PC-9 (cell line): ENCODE results near the gene MAP3K5. TPM values are rescaled to one million over a fixed set of nuclear protein-coding genes. Genes with fewer than 3 reads are reported as not detected.

Experiments used
- BruUV-seq: library from RNA; stranded (reverse); fragments of 400-500 nt; replicated peaks from 2 replicates; lab custom pipeline; 2021; lab: Mats Ljungman, UMichigan
- CTCF ChIA-PET: fragments of 300-600 bp; sonication (Branson Sonifier 250); formaldehyde crosslinking; loops from one replicate; lab custom pipeline; 2022; ENCODE audit warnings: antibody characterized with exemption; lab: Charles Lee
- POLR2A ChIA-PET: fragments of 300-600 bp; sonication (Branson Sonifier 250); formaldehyde crosslinking; loops from one replicate; lab custom pipeline; 2022; ENCODE audit warnings: antibody characterized with exemption; ENCODE audit not compliant: unreplicated experiment; lab: Charles Lee
- DNase-seq, 2 experiments: peaks; one replicate each; pipeline versions ENCODE4 v3.0.0 to v3.0.0-alpha.2; 2015 to 2022; ENCODE audit warnings: mixed read lengths in 1 of 2
- H2AFZ ChIP-seq: fragments of 200-600 bp; sonication (generic); 2 replicates; pipeline ENCODE4 v1.8.1; 2017; ENCODE audit warnings: antibody characterized with exemption
- H3F3A ChIP-seq: fragments of 200-600 bp; sonication (generic); 2 replicates; pipeline ENCODE4 v1.8.1; 2017; ENCODE audit warnings: antibody characterized with exemption, mild to moderate bottlenecking, low read depth; ENCODE audit not compliant: insufficient read depth
- H3K27ac ChIP-seq: fragments of 200-600 bp; sonication (generic); 2 replicates; pipeline ENCODE4 v1.6.1; 2016; ENCODE audit warnings: mixed run types
- H3K27me3 ChIP-seq: fragments of 200-600 bp; sonication (generic); 2 replicates; pipeline ENCODE4 v1.6.1; 2016; ENCODE audit warnings: low read depth, mixed run types; ENCODE audit not compliant: insufficient read depth
- H3K36me3 ChIP-seq: fragments of 200-600 bp; sonication (generic); 2 replicates; pipeline ENCODE4 v1.6.1; 2016; ENCODE audit warnings: low read depth, mixed run types
- H3K4me1 ChIP-seq: fragments of 200-600 bp; sonication (generic); replicated peaks from 2 replicates; pipeline ENCODE4 v1.6.1; 2016; ENCODE audit warnings: mixed run types; ENCODE audit not compliant: insufficient read depth
- H3K4me2 ChIP-seq: fragments of 200-600 bp; sonication (generic); 2 replicates; pipeline ENCODE4 v1.6.1; 2017; ENCODE audit warnings: mixed run types
- H3K4me3 ChIP-seq: fragments of 200-600 bp; sonication (generic); 2 replicates; pipeline ENCODE4 v1.6.1; 2016; ENCODE audit warnings: mixed run types
- H3K79me2 ChIP-seq: fragments of 200-600 bp; sonication (generic); 2 replicates; pipeline ENCODE4 v1.6.1; 2017; ENCODE audit warnings: low read depth, mixed run types
- H3K9me2 ChIP-seq: fragments of 200-600 bp; sonication (generic); 2 replicates; pipeline ENCODE4 v1.8.1; 2017; ENCODE audit warnings: mild to moderate bottlenecking; ENCODE audit not compliant: insufficient read depth
- H3K9me3 ChIP-seq: fragments of 200-600 bp; sonication (generic); 2 replicates; pipeline ENCODE4 v1.8.1; 2016; ENCODE audit warnings: low read depth; ENCODE audit not compliant: insufficient read depth
- H4K20me1 ChIP-seq: fragments of 200-600 bp; sonication (generic); 2 replicates; pipeline ENCODE4 v1.8.1; 2017; ENCODE audit not compliant: insufficient read depth
- EZH2 ChIP-seq: fragments of 200-600 bp; sonication (generic); IDR thresholded peaks from 2 replicates; pipeline ENCODE4 v1.8.0; 2017; ENCODE audit warnings: antibody characterized with exemption, low read depth
- intact Hi-C: fragments of 100-400 bp; cut with micrococcal nuclease; formaldehyde crosslinking; loops from one replicate; pipeline ENCODE4 v1.10.0; 2022; ENCODE audit not compliant: unreplicated experiment
- total RNA-seq: library from RNA; stranded (reverse); gene quantifications from 2 replicates; pipeline ENCODE4 v1.2.3, GENCODE V29; 2021
- TF ChIP-seq, protein P1 (sequence below): fragments of 200-600 bp; sonication (generic); conservative IDR thresholded peaks from 2 replicates; pipeline ENCODE4 v1.6.1; 2017; ENCODE audit warnings: mixed run types, antibody characterized with exemption, mild to moderate bottlenecking, moderate library complexity

Gene MAP3K5
- total RNA-seq, 1 experiment from 2014 or later = 10.9 TPM

DNA sequence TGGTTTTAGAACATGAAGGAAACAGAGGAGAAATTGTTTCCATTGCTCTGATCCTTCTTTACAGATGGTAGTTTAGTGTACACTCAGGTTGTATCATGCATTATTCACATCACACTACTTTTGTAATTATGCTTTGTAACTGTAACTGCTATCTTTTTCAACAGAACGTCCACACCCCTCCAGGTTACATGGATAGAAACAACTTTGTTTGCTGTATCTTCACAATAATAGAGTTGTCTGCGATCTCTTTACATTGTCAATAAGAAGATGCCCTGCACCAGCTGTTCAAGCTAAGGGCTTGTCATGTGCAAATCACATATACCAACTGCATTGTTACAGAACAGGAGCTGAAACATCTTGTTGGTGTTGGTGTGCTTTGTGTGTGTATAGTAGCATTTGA lies 174.2 kb downstream of the MAP3K5 start:
- POLR2A ChIA-PET = interaction anchor here (0.6 kb wide), 1 partner anchor 12 kb away, joined by 9 read pairs; no protein-coding TSS in a partner anchor
- Histone ChIP-seq H3K27ac (no peak overlapping the region), H3K27me3 (no peaks in the 10 kb centered on the region), H3K4me3 (no peak overlapping the region), H3K9me3 (no peaks in the 10 kb centered on the region), H3K4me2 (no peak overlapping the region), H3K9me2 (no peaks in the 10 kb centered on the region), H3K79me2 (no peaks in the 10 kb centered on the region), H3K36me3 (peaks cover 19% of the 10 kb centered on the region; the same call in 1 of the 2 replicates), H4K20me1 (no peaks in the 10 kb centered on the region), H2AFZ (no peak overlapping the region), H3F3A (no peaks in the 10 kb centered on the region), H3K4me1 (no peaks in the 10 kb centered on the region)
- intact Hi-C loops = no loop called here
- CTCF ChIA-PET = no interaction called here
- no TSS peak for BruUV-seq
- no peak for TF ChIP-seq EZH2
- TF ChIP-seq, protein P1, sequence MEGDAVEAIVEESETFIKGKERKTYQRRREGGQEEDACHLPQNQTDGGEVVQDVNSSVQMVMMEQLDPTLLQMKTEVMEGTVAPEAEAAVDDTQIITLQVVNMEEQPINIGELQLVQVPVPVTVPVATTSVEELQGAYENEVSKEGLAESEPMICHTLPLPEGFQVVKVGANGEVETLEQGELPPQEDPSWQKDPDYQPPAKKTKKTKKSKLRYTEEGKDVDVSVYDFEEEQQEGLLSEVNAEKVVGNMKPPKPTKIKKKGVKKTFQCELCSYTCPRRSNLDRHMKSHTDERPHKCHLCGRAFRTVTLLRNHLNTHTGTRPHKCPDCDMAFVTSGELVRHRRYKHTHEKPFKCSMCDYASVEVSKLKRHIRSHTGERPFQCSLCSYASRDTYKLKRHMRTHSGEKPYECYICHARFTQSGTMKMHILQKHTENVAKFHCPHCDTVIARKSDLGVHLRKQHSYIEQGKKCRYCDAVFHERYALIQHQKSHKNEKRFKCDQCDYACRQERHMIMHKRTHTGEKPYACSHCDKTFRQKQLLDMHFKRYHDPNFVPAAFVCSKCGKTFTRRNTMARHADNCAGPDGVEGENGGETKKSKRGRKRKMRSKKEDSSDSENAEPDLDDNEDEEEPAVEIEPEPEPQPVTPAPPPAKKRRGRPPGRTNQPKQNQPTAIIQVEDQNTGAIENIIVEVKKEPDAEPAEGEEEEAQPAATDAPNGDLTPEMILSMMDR = no peak
- no peak for DNase-seq

- BruUV-seq = no TSS peak
- ChIA-PET CTCF (no interaction called here), POLR2A (no interaction called here)
- Histone ChIP-seq H3K9me3 (no peaks in the 10 kb centered on the region), H3K36me3 (peaks cover 26% of the 10 kb centered on the region; the same call in 1 of the 2 replicates), H3K4me3 (no peak overlapping the region), H3F3A (no peaks in the 10 kb centered on the region; the same call in 1 of the 2 replicates), H3K4me2 (no peak overlapping the region), H3K4me1 (peaks cover 1% of the 10 kb centered on the region; the same call in 1 of the 2 replicates), H2AFZ (no peak overlapping the region), H3K79me2 (no peaks in the 10 kb centered on the region), H3K27ac (no peak overlapping the region), H3K9me2 (no peaks in the 10 kb centered on the region), H3K27me3 (no peaks in the 10 kb centered on the region), H4K20me1 (no peaks in the 10 kb centered on the region)
- TF ChIP-seq EZH2 = no peak
- TF ChIP-seq, protein P1 = no peak
- no peak for DNase-seq
- intact Hi-C loops = no loop called here
These were observed 175.8 kb downstream of the MAP3K5 start for GRCh38 chr6:136616527-136616926.

- DNase-seq = no peak
- TF ChIP-seq, protein P1 = no peak
- TF ChIP-seq EZH2 = no peak
- Histone ChIP-seq H3K9me3 (0 out of 2 replicates have a peak, but pooled peaks cover 3% of the 10 kb centered on the region), H3K4me2 (no peak overlapping the region), H3K4me1 (peaks cover 14% of the 10 kb centered on the region), H4K20me1 (no peaks in the 10 kb centered on the region), H3K79me2 (no peaks in the 10 kb centered on the region), H3K27ac (no peak overlapping the region), H3K36me3 (peaks cover 31% of the 10 kb centered on the region; the same call in 1 of the 2 replicates), H3K27me3 (no peaks in the 10 kb centered on the region), H2AFZ (no peak overlapping the region), H3F3A (peaks cover 10% of the 10 kb centered on the region), H3K9me2 (no peaks in the 10 kb centered on the region), H3K4me3 (no peak overlapping the region)
- BruUV-seq = no TSS peak
- ChIA-PET POLR2A (interaction anchor here (0.5 kb wide), 1 partner anchor 174 kb away, joined by 8 read pairs; no protein-coding TSS in a partner anchor), CTCF (no interaction called here)
- intact Hi-C loops = no loop called here
These were observed 177.3 kb downstream of the MAP3K5 start for GRCh38 chr6:136614994-136615393.
